Upper lobe of left lung (tissue), 6 donors: ENCODE results near the gene CHPF2. TPM values are rescaled to one million over a fixed set of nuclear protein-coding genes. Genes with fewer than 3 reads are reported as not detected.

Experiments used
- ATAC-seq, 2 donors: fragments of 200-7000 bp; cut with Tn5 transposase; one replicate each; pipeline ENCODE4 v1.9.1; 2022; ENCODE audit warnings: mild to moderate bottlenecking in 2 of 2, moderate library complexity in 2 of 2; ENCODE audit not compliant: low FRiP score in 2 of 2
- DNase-seq, 2 donors: peaks; one replicate each; pipeline ENCODE4 v3.0.0-alpha.2; 2019 to 2020
- H3K27ac ChIP-seq, 4 donors: fragments of 200-600 bp; sonication (generic); one replicate each; pipeline ENCODE4 v1.5.1; 2016 to 2019
- H3K27me3 ChIP-seq, 4 donors: fragments of 200-600 bp; sonication (generic); one replicate each; pipeline ENCODE4 v1.5.1; 2017 to 2019
- H3K36me3 ChIP-seq, 4 donors: fragments of 200-600 bp; sonication (generic); one replicate each; pipeline ENCODE4 v1.5.1; 2016 to 2019
- H3K4me1 ChIP-seq, 4 donors: fragments of 200-600 bp; sonication (generic); one replicate each; pipeline ENCODE4 v1.5.1; 2018 to 2019
- H3K4me3 ChIP-seq, 4 donors: fragments of 200-600 bp; sonication (generic); one replicate each; pipeline ENCODE4 v1.5.1; 2017 to 2019; ENCODE audit warnings: mild to moderate bottlenecking in 2 of 4, moderate library complexity in 1 of 4
- H3K9me3 ChIP-seq, 4 donors: fragments of 200-600 bp; sonication (generic); one replicate each; pipeline ENCODE4 v1.5.1; 2018 to 2019
- EP300 ChIP-seq, 4 donors: sonication (generic); formaldehyde crosslinking; IDR thresholded peaks; one replicate each; pipeline ENCODE4 v1.5.1; 2017; ENCODE audit warnings: antibody characterized with exemption in 4 of 4, control low read depth in 2 of 4
- POLR2A ChIP-seq, 4 donors: fragments of 450-650 bp; IDR thresholded peaks; one replicate each; pipeline ENCODE4 v1.5.1; 2016 to 2017; ENCODE audit warnings: antibody characterized with exemption in 4 of 4, mild to moderate bottlenecking in 2 of 4
- POLR2AphosphoS5 ChIP-seq, 2 donors: sonication (generic); formaldehyde crosslinking; IDR thresholded peaks; one replicate each; pipeline ENCODE4 v1.5.1; 2017; ENCODE audit warnings: antibody characterized with exemption in 2 of 2
- WGBS, 2 donors: methylation state at CpG; one replicate each; pipeline ENCODE4 v1.1.5; 2017 to 2018; 5-methylcytosine and 5-hydroxymethylcytosine counted together
- total RNA-seq, 6 donors: library from RNA; depleted of rRNA in 4 of 6; stranded (reverse); fragments of >200 nt in 4 of 6; gene quantifications; one replicate each; pipeline versions ENCODE4 v1.1.0 to v1.2.1, GENCODE V29; 2016 to 2021
- TF ChIP-seq, protein P1 (sequence below), 6 experiments: fragments of 450-650 bp in 4 of 6; fragments of 200-600 bp in 2 of 6; sonication (generic) in 2 of 6; IDR thresholded peaks; one replicate each; pipeline ENCODE4 v1.5.1; 2016 to 2019; ENCODE audit warnings: antibody characterized with exemption in 6 of 6
- donor health status: DM: no; HTN: no; CAD: no; lungs with moderate emphysema.
- donor health status: DM: no; HTN: yes; CAD: no; lungs with severe emphysema.

The CHPF2 gene
- total RNA-seq, 6 donors from 2014 or later, result 34.4 to 69.1 (median 47.4) TPM

GRCh38 chr7:151229249-151229648 is 3.0 kb upstream of the CHPF2 start:
- WGBS, 2 donors, result 92 to 94% methylated on average over 10 of the region's 10 CpGs
- H3K4me3 ChIP-seq, result no peak overlapping the region
- H3K27ac ChIP-seq, result no peak overlapping the region
- H3K27me3 ChIP-seq, result no peaks in the 10 kb centered on the region
- H3K36me3 ChIP-seq, result peaks cover 0 to 10% (median 7%) of the 10 kb centered on the region in 4 donors
- no peak for DNase-seq
- no peaks in the 10 kb centered on the region for H3K9me3 ChIP-seq
- no peak for ATAC-seq
- H3K4me1 ChIP-seq, result peaks cover 27 to 47% (median 35%) of the 10 kb centered on the region in 4 donors
- no peak for TF ChIP-seq POLR2AphosphoS5 (IDR thresholded peaks at IDR 0.05)
- no peak for TF ChIP-seq EP300 (IDR thresholded peaks at IDR 0.05)
- no peak for TF ChIP-seq POLR2A (IDR thresholded peaks at IDR 0.05)
- TF ChIP-seq, protein P1, sequence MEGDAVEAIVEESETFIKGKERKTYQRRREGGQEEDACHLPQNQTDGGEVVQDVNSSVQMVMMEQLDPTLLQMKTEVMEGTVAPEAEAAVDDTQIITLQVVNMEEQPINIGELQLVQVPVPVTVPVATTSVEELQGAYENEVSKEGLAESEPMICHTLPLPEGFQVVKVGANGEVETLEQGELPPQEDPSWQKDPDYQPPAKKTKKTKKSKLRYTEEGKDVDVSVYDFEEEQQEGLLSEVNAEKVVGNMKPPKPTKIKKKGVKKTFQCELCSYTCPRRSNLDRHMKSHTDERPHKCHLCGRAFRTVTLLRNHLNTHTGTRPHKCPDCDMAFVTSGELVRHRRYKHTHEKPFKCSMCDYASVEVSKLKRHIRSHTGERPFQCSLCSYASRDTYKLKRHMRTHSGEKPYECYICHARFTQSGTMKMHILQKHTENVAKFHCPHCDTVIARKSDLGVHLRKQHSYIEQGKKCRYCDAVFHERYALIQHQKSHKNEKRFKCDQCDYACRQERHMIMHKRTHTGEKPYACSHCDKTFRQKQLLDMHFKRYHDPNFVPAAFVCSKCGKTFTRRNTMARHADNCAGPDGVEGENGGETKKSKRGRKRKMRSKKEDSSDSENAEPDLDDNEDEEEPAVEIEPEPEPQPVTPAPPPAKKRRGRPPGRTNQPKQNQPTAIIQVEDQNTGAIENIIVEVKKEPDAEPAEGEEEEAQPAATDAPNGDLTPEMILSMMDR (IDR thresholded peaks at IDR 0.05), result no peak

DNA sequence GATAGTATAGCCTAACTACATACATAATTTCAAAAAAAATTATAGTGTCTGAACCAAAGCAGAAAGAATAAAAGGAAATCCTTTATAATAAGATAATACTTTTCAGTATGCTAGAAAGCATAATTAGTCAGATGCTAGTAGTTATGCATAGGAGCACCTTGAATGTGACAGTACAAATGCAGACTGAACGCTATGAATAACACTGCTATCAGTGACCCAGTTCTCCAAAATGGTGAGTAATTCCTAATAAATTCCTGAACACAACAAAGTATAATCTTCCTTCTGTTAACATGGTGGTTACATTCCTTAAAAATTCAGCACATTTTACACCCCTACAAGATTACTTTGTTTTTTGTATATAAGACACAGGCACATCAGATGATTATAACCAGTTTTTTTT is 1.2 kb upstream of the CHPF2 start:
- Histone ChIP-seq H3K27ac (no peak overlapping the region), H3K36me3 (peaks cover 0 to 20% (median 13%) of the 10 kb centered on the region in 4 donors), H3K9me3 (no peaks in the 10 kb centered on the region), H3K4me1 (peaks cover 16 to 36% (median 27%) of the 10 kb centered on the region in 4 donors), H3K4me3 (no peak overlapping the region), H3K27me3 (no peaks in the 10 kb centered on the region)
- TF ChIP-seq POLR2A (IDR thresholded peaks at IDR 0.05) (no peak), EP300 (IDR thresholded peaks at IDR 0.05) (no peak), POLR2AphosphoS5 (IDR thresholded peaks at IDR 0.05) (no peak)
- TF ChIP-seq, protein P1 (IDR thresholded peaks at IDR 0.05), result no peak
- ATAC-seq (no peak), DNase-seq (no peak)
- 84 to 85% methylated on average over 1 of the region's 1 CpG for WGBS, 2 donors

DNA sequence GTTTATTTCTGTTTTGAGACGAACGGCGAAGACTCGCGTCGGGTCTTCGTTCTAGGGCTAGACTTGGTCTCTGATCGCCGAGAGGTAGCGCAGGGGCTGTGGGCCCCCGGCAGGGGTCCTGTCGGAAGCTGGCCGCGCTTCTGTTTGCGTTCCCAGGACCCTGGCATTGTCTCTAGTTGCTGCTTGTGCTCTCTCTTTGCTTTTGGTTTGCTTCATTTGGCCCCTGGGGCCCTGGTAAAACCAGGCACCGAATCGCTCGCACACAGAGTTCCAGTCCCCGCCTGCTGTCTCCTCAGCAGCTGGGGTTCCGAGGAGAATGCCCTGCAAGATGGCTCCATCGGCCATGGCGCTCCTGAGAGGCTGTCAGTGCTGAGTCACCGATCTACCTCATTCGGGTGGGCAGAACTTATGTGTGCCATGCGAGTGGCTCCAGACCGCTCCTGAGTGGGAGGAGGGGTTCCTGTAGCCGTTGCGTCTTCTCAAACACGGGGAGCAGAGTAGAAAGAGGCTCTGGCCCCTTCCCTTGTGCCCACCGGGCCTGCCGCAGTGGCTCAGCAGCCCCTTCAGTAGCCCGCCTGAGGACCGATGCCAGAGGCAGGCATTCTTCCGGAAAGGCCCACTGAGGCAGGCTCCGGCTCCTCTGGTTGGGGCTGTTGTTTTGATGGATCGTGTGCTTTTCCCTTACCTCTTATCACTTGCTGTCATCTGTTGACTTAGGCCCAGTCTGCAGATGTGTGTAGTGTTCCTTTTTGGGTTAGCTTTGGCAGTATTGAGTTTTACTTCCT is 826 bp downstream of the CHPF2 start:
- TF ChIP-seq POLR2AphosphoS5 (IDR thresholded peaks at IDR 0.05), result peak in 1 of 2 donors; percentile 56
- TF ChIP-seq, protein P1 (IDR thresholded peaks at IDR 0.05), result no peak
- no peaks in the 10 kb centered on the region for H3K9me3 ChIP-seq
- DNase-seq (peak in 1 of 2 donors; percentile 81), ATAC-seq (peak; percentile 64 to 76)
- peak overlapping the region; percentile 72 to 99 (median 78) for H3K4me3 ChIP-seq
- H3K27ac ChIP-seq, result peak overlapping the region; percentile 81 to 93 (median 85)
- H3K4me1 ChIP-seq, result peaks cover 11 to 22% (median 18%) of the 10 kb centered on the region in 4 donors
- H3K36me3 ChIP-seq, result peaks cover 7 to 41% (median 31%) of the 10 kb centered on the region in 4 donors
- WGBS, 2 donors, result 4 to 5% methylated on average over 11 to 30 of the region's 36 CpGs
- no peaks in the 10 kb centered on the region for H3K27me3 ChIP-seq

GRCh38 chr7:151233804-151234203 is 1.5 kb downstream of the CHPF2 start:
- TF ChIP-seq EP300 (IDR thresholded peaks at IDR 0.05) (no peak), POLR2AphosphoS5 (IDR thresholded peaks at IDR 0.05) (no peak), POLR2A (IDR thresholded peaks at IDR 0.05) (no peak)
- TF ChIP-seq, protein P1 (IDR thresholded peaks at IDR 0.05), result no peak
- no peaks in the 10 kb centered on the region for H3K9me3 ChIP-seq
- H3K27me3 ChIP-seq, result no peaks in the 10 kb centered on the region
- no peak for ATAC-seq
- peaks cover 10 to 48% (median 38%) of the 10 kb centered on the region in 4 donors for H3K36me3 ChIP-seq
- peak overlapping the region in 3 of 4 donors; percentile 76 to 99 (median 81) for H3K4me3 ChIP-seq
- peaks cover 11 to 20% (median 17%) of the 10 kb centered on the region in 4 donors for H3K4me1 ChIP-seq
- DNase-seq, result no peak
- WGBS, 2 donors, result 62 to 81% methylated on average over 5 to 9 of the region's 9 CpGs
- H3K27ac ChIP-seq, result peak overlapping the region in 3 of 4 donors; percentile 81 to 93 (median 85)
